Measurements from ENCODE around the gene SLC25A25.

Gene SLC25A25

DNA sequence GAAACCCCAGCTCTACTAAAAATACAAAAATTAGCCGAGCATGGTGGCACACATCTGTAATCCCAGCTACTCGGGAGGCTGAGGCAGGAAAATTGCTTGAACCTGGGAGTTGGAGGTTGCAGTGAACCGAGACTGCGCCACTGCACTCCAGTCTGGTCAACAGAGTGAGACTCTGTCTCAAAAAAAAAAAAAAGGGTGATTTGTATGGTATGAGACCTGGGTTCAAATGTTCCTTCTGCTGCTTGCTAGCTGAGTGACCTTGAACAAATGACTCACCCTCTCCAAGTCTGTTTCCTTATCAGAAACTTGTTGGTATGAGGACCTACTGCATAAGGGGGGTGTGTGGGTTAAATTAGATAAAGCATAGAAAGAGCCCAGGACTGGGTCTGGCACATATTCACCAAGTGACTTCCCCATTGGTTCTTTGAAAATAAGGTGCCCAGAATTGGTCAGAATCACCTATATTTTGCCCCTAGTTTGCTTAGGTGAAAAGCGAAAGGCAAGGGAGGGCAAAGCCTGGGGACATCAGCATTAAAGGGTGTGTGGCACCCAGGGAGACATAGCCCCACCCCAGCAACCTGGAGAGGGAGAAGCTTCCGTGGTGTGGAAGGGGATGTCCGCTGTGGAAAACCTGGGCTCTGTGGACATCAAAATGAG, 9.9 kb downstream of the SLC25A25 start:
- DNase-seq: no peak

- DNase-seq: no peak
Observed at GRCh38 chr9:128078504-128079434, 10.7 kb downstream of the SLC25A25 start.

DNA sequence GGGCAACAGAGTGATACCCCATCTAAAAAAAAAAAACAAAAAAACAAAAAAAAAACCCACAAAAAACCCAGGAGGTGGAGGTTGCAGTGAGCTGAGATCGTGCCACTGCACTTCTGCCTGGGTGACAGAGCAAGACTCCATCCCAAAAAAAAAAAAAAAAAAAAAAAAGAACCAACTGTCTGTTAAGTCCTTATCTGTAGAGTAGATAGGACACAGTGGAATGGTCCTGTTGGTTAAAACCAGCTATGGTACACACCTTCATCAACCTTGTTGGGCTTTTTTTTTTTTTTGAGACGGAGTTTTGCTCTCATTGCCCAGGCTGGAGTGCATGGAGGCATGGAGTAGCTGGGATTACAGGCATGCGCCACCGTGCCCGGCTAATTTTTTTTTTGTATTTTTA, 12.2 kb downstream of the SLC25A25 start:
- DNase-seq: no peak

GRCh38 chr9:128081056-128081455, 13.0 kb downstream of the SLC25A25 start:
- DNase-seq: no peak

DNA sequence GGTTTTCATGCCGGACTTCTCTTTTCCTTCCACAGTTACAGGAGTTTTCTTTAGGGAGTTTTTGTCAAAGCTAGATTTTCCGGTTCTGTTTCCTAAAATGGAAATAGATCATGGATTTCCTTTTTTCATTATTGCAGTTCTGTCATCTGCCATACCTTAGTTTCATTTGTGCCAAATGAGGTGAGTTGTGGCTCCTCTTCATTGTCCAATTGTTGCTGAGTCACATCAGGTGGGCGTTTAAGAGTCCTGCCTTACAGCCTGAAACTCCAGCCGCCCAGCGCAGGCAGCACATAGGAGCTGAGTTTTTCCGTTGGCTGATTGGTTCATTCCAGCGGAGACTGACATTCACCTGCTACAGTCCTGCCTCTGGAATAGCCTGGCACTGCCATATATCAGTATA, 14.1 kb downstream of the SLC25A25 start:
- DNase-seq: no peak

GRCh38 chr9:128084746-128085145, 16.7 kb downstream of the SLC25A25 start:
- no peak for DNase-seq

DNA sequence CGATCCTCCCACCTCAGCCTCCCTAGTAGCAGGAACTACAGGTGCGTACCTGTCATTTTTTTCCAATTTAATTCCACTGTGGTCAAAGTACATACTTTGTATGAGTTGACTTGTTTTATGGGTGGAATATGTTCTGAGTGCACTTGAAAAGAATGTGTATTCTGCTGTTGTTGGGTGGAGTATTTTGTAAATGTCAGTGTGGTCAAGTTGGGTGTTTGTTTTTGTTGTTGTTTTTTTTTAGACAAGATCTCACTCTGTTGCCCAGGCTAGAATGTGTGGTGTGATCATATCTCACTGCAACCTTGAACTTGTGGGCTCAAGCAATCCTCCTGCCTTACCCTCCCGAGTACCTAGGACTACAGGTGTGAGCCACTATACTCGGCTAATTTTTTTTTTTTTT, 17.9 kb downstream of the SLC25A25 start:
- no peak for DNase-seq

- DNase-seq: no peak
Observed at GRCh38 chr9:128087262-128087661, 19.2 kb downstream of the SLC25A25 start.

GRCh38 chr9:128088253-128088945, 20.4 kb downstream of the SLC25A25 start:
- no peak for DNase-seq

- DNase-seq: no peak
Observed at GRCh38 chr9:128089299-128089698, 21.3 kb downstream of the SLC25A25 start.

GRCh38 chr9:128091144-128091543, 23.1 kb downstream of the SLC25A25 start:
- no peak for DNase-seq

- DNase-seq: no peak
Observed at GRCh38 chr9:128091571-128091970, 23.5 kb downstream of the SLC25A25 start.

- DNase-seq: no peak
Observed at GRCh38 chr9:128092199-128092977, 24.4 kb downstream of the SLC25A25 start.

- no peak for DNase-seq
Observed at GRCh38 chr9:128093011-128093410, 25.0 kb downstream of the SLC25A25 start.

- peak; percentile 68 for DNase-seq
Observed at GRCh38 chr9:128094166-128094949, 26.3 kb downstream of the SLC25A25 start.

DNA sequence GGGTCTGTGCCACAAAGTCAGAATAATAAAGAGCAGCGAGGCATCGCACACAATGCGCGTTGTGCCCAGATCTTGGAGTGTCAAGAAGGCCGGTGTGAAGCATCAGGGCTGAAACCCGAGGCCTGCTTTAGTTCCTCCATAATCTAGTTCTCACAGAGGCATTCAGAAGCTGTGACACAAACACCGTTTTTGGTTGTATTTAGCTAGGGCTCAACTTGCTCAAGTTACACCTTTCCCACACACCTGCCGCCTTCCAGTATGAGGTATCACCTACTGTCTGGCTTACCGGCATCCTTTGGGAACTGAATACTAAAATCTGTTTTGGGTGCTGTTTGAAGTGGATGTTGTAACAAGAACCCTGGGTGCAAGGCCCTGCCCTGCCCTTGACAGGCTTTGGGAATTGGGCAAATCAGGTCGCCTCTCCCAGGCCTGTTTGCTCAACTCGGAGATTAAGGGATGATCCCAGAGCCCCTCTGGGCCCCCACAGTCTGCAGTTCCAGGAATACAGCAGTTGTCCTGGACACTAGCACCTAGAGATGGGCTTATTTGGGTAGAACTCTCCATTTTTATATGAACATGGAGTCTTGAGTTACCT, 27.0 kb downstream of the SLC25A25 start:
- no peak for DNase-seq

DNA sequence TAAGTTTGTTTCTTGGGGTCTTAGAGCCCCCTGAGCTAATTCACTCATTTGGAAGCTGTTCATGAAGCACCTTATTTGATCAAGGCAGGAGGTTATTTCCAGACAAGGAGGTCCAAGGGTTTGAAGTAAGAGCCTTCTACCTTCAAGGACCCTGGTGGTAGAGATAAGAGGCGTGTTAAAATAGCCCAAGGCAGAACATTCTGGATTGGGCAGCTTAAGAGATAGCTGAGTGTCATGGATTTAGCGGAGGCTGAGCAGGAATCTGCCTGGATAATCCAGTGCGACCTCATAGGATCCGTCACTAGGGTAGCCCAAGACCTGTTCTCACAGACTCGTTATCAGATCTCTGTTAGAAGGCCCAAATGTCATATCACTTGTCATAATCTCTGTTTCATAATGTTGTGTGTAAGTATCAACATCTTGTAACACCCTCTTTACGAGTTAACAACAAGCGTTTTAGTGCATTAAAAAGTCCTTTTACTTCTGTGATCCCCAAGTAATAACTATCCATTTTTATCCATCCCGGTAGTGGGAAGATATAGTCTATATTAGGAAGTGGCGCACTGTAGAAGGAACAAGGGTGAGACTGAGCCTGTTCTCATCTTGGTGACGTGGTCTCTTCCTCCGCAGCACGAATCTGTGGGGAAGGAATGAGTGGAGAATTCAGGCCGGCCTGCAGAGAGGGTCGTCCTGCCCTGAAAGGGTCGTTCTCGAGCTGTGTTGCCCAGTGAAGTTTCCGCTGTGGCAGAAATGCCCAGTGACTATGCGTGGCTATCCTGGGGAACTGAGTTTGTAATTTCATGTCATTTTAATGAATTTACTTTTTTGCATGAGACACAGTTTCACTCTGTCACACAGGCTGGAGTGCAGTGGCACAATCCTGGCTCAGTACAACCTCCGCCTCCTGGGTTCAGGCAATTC, 28.8 kb downstream of the SLC25A25 start:
- no peak for DNase-seq

DNA sequence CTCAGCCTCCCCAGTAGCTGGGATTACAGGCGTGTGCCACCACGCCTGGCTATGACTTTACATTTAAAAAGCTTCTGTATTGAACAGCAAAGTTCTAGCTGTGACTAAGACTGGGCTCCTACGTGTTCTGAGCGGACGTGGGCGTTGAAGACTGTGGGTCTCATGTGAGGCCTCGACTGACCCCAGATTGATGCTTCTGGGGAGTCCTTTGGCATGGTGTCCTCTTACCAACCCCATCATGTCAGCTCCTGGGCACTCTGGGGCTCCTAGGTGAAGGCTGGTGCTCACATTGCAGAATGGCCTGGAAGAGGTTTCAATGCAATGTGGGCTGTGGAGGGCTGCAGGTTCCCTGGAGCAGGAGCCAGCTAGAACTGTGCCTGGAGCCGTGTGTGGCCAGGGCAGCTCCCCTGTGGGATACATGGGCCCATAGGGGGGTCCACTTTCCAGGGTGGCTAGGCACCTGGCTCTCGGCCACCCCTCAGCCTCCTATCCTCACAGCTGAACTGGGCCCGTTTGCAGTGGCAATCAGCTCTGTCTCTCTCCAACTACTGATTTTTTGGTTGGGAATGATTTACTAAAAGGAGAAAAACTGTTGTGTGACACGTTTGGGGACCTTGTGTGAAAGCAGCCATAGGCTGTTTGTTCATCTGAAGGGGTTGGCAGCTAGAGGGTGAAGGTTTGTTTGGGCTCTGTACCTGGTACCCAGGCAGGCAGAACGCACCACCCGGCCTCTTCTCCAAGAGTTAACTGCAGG, 29.7 kb downstream of the SLC25A25 start:
- DNase-seq: no peak
